GM21526 (cell line): ENCODE data around the gene EXOC1L.

Experiments used
- ATAC-seq: cut with Tn5 transposase; IDR thresholded peaks from one replicate; pipeline ENCODE4 v1.9.1; 2021; ENCODE audit warnings: moderate library complexity; ENCODE audit not compliant: unreplicated experiment, low FRiP score

Gene EXOC1L

GRCh38 chr4:55879224-55879623 lies 59.6 kb downstream of the EXOC1L start:
- no peak for ATAC-seq

GRCh38 chr4:55880652-55881280 lies 61.2 kb downstream of the EXOC1L start:
- no peak for ATAC-seq

- ATAC-seq, result no peak
Measured at GRCh38 chr4:55884093-55884850, 64.7 kb downstream of the EXOC1L start.

GRCh38 chr4:55884851-55885219 lies 65.2 kb downstream of the EXOC1L start:
- no peak for ATAC-seq
